HG03571 (cell line): ENCODE measurements around the gene BAIAP3.
"Not testable (repeated sequence)": the region's sequence is repeated elsewhere in the genome, so short reads cannot be mapped to it uniquely, and the experiment has no call there.

Source experiments
- ATAC-seq: cut with Tn5 transposase; IDR thresholded peaks from one replicate; pipeline ENCODE4 v1.9.1; 2021; ENCODE audit not compliant: unreplicated experiment

The BAIAP3 gene

GRCh38 chr16:1315081-1316032 lies 18.1 kb upstream of the BAIAP3 start:
- no peak for ATAC-seq

GRCh38 chr16:1316033-1316405 lies 17.4 kb upstream of the BAIAP3 start:
- no peak for ATAC-seq

- ATAC-seq = no peak
Observed at GRCh38 chr16:1317479-1318267, 15.8 kb upstream of the BAIAP3 start.

- ATAC-seq = no peak
Observed at GRCh38 chr16:1318268-1318545, 15.2 kb upstream of the BAIAP3 start.

GRCh38 chr16:1319041-1319440 lies 14.4 kb upstream of the BAIAP3 start:
- no peak for ATAC-seq

GRCh38 chr16:1320097-1320496 lies 13.3 kb upstream of the BAIAP3 start:
- ATAC-seq = no peak

GRCh38 chr16:1320658-1321240 lies 12.7 kb upstream of the BAIAP3 start:
- ATAC-seq = no peak

GRCh38 chr16:1322407-1322806 lies 11.0 kb upstream of the BAIAP3 start:
- no peak for ATAC-seq

GRCh38 chr16:1323296-1324239 lies 9.9 kb upstream of the BAIAP3 start:
- ATAC-seq = no peak

GRCh38 chr16:1324286-1324826 lies 9.1 kb upstream of the BAIAP3 start:
- no peak for ATAC-seq

- no peak for ATAC-seq
Observed at GRCh38 chr16:1325261-1325660, 8.2 kb upstream of the BAIAP3 start.

- ATAC-seq = no peak
Observed at GRCh38 chr16:1325673-1326371, 7.6 kb upstream of the BAIAP3 start.

GRCh38 chr16:1326391-1326790 lies 7.1 kb upstream of the BAIAP3 start:
- ATAC-seq = no peak

- ATAC-seq = no peak
Observed at GRCh38 chr16:1326946-1327618, 6.4 kb upstream of the BAIAP3 start.

GRCh38 chr16:1327619-1327947 lies 5.9 kb upstream of the BAIAP3 start:
- no peak for ATAC-seq

- not testable (repeated sequence) for ATAC-seq
Observed at GRCh38 chr16:1328136-1328535, 5.3 kb upstream of the BAIAP3 start.

- not testable (repeated sequence) for ATAC-seq
Observed at GRCh38 chr16:1328961-1329360, 4.5 kb upstream of the BAIAP3 start.

GRCh38 chr16:1330260-1330914 lies 3.1 kb upstream of the BAIAP3 start:
- no peak for ATAC-seq
